ENCODE results near the gene FRMD1. TPM values are rescaled to one million over a fixed set of nuclear protein-coding genes. Genes with fewer than 3 reads are reported as not detected.

The FRMD1 gene
- total RNA-seq, 1 donor from 2014 or later, result not detected

DNA sequence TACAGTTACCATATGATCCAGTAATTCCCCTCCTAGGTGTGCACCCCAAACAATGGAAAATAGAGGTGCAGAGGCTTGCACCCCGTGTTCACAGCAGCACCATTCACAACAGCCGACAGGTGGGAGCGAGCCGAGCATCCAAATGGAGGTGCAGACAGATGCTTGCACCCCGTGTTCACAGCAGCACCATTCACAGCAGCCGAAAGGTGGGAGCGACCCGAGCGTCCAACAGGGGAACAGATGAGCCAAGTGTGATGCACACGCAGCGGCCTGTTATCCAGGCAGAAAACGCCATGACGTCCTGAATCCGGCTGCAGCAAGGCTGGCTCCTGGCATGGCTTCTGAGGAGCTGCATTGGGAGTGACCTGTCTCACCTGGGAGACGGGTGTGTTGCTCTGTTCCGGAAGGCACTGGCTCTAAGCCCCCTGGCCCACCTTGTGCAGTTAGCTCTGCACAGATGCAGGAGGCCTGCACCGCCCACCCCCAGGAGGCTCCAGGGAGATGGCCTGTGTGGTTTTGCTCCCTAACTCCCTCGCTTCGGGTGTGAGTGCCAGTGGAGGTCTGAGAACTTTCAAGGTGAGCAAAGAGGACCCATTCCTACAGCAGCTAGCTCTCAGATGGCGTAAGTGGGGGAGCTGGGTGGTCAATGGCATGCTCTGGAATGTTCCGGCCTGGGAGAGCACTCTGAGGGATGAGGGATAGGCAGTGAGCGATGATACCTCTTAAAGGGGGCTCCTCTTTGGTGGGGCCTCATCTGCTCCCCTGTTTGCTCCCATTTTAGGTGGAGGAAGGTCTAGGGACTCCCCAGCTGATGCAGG lies 47.8 kb upstream of the FRMD1 start:
- Histone ChIP-seq H3K9me3 (ENCODE audit: low read depth) (no peaks in the 10 kb centered on the region), H3K4me3 (no peak overlapping the region), H3K79me2 (ENCODE audit: low read depth) (no peaks in the 10 kb centered on the region), H3K9ac (no peak overlapping the region), H3K4me1 (peaks cover 5% of the 10 kb centered on the region), H3F3A (ENCODE audit: low read depth) (no peaks in the 10 kb centered on the region), H3K27me3 (peaks cover 5% of the 10 kb centered on the region), H3K4me2 (no peak overlapping the region), H2AFZ (replicated peaks) (no peak overlapping the region), H4K20me1 (ENCODE audit: low read depth) (no peaks in the 10 kb centered on the region), H3K27ac (no peak overlapping the region), H3K36me3 (no peaks in the 10 kb centered on the region)
- peak overlapping the region; percentile 3 for H3K27ac Mint-ChIP-seq
- TF ChIP-seq, protein P1, sequence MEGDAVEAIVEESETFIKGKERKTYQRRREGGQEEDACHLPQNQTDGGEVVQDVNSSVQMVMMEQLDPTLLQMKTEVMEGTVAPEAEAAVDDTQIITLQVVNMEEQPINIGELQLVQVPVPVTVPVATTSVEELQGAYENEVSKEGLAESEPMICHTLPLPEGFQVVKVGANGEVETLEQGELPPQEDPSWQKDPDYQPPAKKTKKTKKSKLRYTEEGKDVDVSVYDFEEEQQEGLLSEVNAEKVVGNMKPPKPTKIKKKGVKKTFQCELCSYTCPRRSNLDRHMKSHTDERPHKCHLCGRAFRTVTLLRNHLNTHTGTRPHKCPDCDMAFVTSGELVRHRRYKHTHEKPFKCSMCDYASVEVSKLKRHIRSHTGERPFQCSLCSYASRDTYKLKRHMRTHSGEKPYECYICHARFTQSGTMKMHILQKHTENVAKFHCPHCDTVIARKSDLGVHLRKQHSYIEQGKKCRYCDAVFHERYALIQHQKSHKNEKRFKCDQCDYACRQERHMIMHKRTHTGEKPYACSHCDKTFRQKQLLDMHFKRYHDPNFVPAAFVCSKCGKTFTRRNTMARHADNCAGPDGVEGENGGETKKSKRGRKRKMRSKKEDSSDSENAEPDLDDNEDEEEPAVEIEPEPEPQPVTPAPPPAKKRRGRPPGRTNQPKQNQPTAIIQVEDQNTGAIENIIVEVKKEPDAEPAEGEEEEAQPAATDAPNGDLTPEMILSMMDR (IDR thresholded peaks at IDR 0.05), result no peak
- TF ChIP-seq EZH2 (IDR thresholded peaks at IDR 0.05) (no peak), EZH2phosphoT487 (IDR thresholded peaks at IDR 0.05) (no peak)
- H3K36me3 Mint-ChIP-seq, result no peaks in the 10 kb centered on the region
- DNase-seq (ENCODE audit: low spot score), result no peak
- H3K4me1 Mint-ChIP-seq, result peaks cover 15% of the 10 kb centered on the region
- no peak overlapping the region for H3K4me3 Mint-ChIP-seq
- H3K27me3 Mint-ChIP-seq (ENCODE audit: insufficient read depth, low read depth), result peaks cover 9% of the 10 kb centered on the region
- H3K9me3 Mint-ChIP-seq, result peaks cover 4% of the 10 kb centered on the region

DNA sequence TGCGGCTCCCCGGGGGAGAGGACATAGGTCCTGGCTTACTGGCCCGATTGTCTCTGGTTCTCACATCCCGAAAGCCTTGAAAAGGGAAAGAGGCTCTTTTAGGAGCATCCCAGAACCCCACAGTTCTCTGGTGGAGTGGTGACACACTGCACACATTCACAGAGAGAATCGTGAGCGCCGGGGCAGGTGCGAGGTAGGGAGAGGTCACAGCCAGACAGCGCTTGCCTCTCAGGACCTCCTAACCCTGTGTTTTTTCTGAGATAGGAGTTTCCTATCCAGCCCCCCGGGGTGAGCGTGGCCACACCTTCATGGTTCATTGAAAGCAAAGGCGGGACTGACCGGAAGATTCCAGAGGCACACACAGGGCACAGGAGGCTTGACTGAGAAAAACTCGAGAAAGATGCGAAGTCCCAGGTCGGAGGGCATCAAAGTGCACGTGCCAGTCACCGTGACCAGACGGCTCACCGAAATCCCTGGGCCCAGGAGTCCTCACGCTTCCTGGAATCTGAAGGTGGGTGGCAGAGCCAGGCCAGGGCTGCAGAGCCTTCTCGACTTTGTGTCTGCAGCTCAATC lies 46.5 kb upstream of the FRMD1 start:
- no peaks in the 10 kb centered on the region for H3K4me1 ChIP-seq
- H3K27me3 Mint-ChIP-seq (ENCODE audit: insufficient read depth, low read depth), result peaks cover 6% of the 10 kb centered on the region
- H3K9ac ChIP-seq, result no peak overlapping the region
- H3K79me2 ChIP-seq (ENCODE audit: low read depth), result no peaks in the 10 kb centered on the region
- H3K36me3 Mint-ChIP-seq, result no peaks in the 10 kb centered on the region
- no peak overlapping the region for H3K4me3 Mint-ChIP-seq
- H3K4me1 Mint-ChIP-seq, result peaks cover 8% of the 10 kb centered on the region
- peaks cover 4% of the 10 kb centered on the region for H3K9me3 Mint-ChIP-seq
- no peaks in the 10 kb centered on the region for H3K27me3 ChIP-seq
- DNase-seq (ENCODE audit: low spot score), result no peak
- H3K27ac Mint-ChIP-seq, result no peak overlapping the region
- no peak overlapping the region for H3K4me2 ChIP-seq
- no peak overlapping the region for H2AFZ ChIP-seq (replicated peaks)
- TF ChIP-seq, protein P1 (IDR thresholded peaks at IDR 0.05), result no peak
- TF ChIP-seq EZH2 (IDR thresholded peaks at IDR 0.05) (no peak), EZH2phosphoT487 (IDR thresholded peaks at IDR 0.05) (no peak)
- no peaks in the 10 kb centered on the region for H3K36me3 ChIP-seq
- H3K27ac ChIP-seq, result no peak overlapping the region
- H3K9me3 ChIP-seq (ENCODE audit: low read depth), result no peaks in the 10 kb centered on the region
- no peaks in the 10 kb centered on the region for H3F3A ChIP-seq (ENCODE audit: low read depth)
- no peaks in the 10 kb centered on the region for H4K20me1 ChIP-seq (ENCODE audit: low read depth)
- no peak overlapping the region for H3K4me3 ChIP-seq

- Mint-ChIP-seq H3K27ac (no peak overlapping the region), H3K4me3 (no peak overlapping the region), H3K27me3 (ENCODE audit: insufficient read depth, low read depth) (peaks cover 6% of the 10 kb centered on the region), H3K4me1 (peaks cover 5% of the 10 kb centered on the region), H3K9me3 (peaks cover 4% of the 10 kb centered on the region), H3K36me3 (no peaks in the 10 kb centered on the region)
- no peaks in the 10 kb centered on the region for H4K20me1 ChIP-seq (ENCODE audit: low read depth)
- H3F3A ChIP-seq (ENCODE audit: low read depth), result no peaks in the 10 kb centered on the region
- TF ChIP-seq, protein P1 (IDR thresholded peaks at IDR 0.05), result no peak
- no peaks in the 10 kb centered on the region for H3K36me3 ChIP-seq
- no peaks in the 10 kb centered on the region for H3K27me3 ChIP-seq
- no peaks in the 10 kb centered on the region for H3K79me2 ChIP-seq (ENCODE audit: low read depth)
- no peak for DNase-seq (ENCODE audit: low spot score)
- H3K9me3 ChIP-seq (ENCODE audit: low read depth), result no peaks in the 10 kb centered on the region
- no peak overlapping the region for H3K27ac ChIP-seq
- H3K4me3 ChIP-seq, result no peak overlapping the region
- H2AFZ ChIP-seq (replicated peaks), result no peak overlapping the region
- no peak overlapping the region for H3K9ac ChIP-seq
- H3K4me1 ChIP-seq, result no peaks in the 10 kb centered on the region
- H3K4me2 ChIP-seq, result no peak overlapping the region
Observed at GRCh38 chr6:168124921-168125320, 45.9 kb upstream of the FRMD1 start.

Data from neural progenitor cell (in vitro differentiated cells).